ENCODE data around the gene SGF29.
"Not testable (repeated sequence)": the region's sequence is repeated elsewhere in the genome, so short reads cannot be mapped to it uniquely, and the experiment has no call there.

Gene SGF29

GRCh38 chr16:28532940-28533647, 20.6 kb upstream of the SGF29 start:
- no peak for DNase-seq (ENCODE audit: low read depth)

- DNase-seq (ENCODE audit: low read depth): no peak
Measured at GRCh38 chr16:28534542-28535373, 19.0 kb upstream of the SGF29 start.

GRCh38 chr16:28537076-28537475, 16.6 kb upstream of the SGF29 start:
- DNase-seq (ENCODE audit: low read depth): no peak

GRCh38 chr16:28537964-28538732, 15.6 kb upstream of the SGF29 start:
- DNase-seq (ENCODE audit: low read depth): no peak

GRCh38 chr16:28538733-28539596, 14.8 kb upstream of the SGF29 start, which contains the start of gene NUPR1:
TSS of gene NUPR1 (minus strand) at chr16:28538974. CDS start at chr16:28538907, 67 bp downstream.
- peak; percentile 51 for DNase-seq (ENCODE audit: low read depth)

GRCh38 chr16:28540346-28540745, 13.4 kb upstream of the SGF29 start:
- DNase-seq (ENCODE audit: low read depth): no peak

- no peak for DNase-seq (ENCODE audit: low read depth)
Measured at GRCh38 chr16:28542646-28543045, 11.1 kb upstream of the SGF29 start.

GRCh38 chr16:28543072-28543471, 10.6 kb upstream of the SGF29 start:
- no peak for DNase-seq (ENCODE audit: low read depth)

GRCh38 chr16:28544998-28545397, 8.7 kb upstream of the SGF29 start:
- no peak for DNase-seq (ENCODE audit: low read depth)

- not testable (repeated sequence) for DNase-seq (ENCODE audit: low read depth)
Measured at GRCh38 chr16:28545964-28546363, 7.8 kb upstream of the SGF29 start.

- DNase-seq (ENCODE audit: low read depth): no peak
Measured at GRCh38 chr16:28546626-28547025, 7.1 kb upstream of the SGF29 start.

- no peak for DNase-seq (ENCODE audit: low read depth)
Measured at GRCh38 chr16:28548306-28548802, 5.4 kb upstream of the SGF29 start.

- peak; percentile 57 for DNase-seq (ENCODE audit: low read depth)
Measured at GRCh38 chr16:28549301-28549899, 4.3 kb upstream of the SGF29 start.

- no peak for DNase-seq (ENCODE audit: low read depth)
Measured at GRCh38 chr16:28554634-28555423, 1.1 kb downstream of the SGF29 start.

- no peak for DNase-seq (ENCODE audit: low read depth)
Measured at GRCh38 chr16:28555561-28555960, 1.8 kb downstream of the SGF29 start.

- DNase-seq (ENCODE audit: low read depth): no peak
Measured at GRCh38 chr16:28556914-28557320, 3.2 kb downstream of the SGF29 start.

- DNase-seq (ENCODE audit: low read depth): no peak
Measured at GRCh38 chr16:28558456-28558855, 4.7 kb downstream of the SGF29 start.

GRCh38 chr16:28561557-28562187, 8.0 kb downstream of the SGF29 start:
- no peak for DNase-seq (ENCODE audit: low read depth)

- no peak for DNase-seq (ENCODE audit: low read depth)
Measured at GRCh38 chr16:28562199-28562598, 8.5 kb downstream of the SGF29 start.

- DNase-seq (ENCODE audit: low read depth): no peak
Measured at GRCh38 chr16:28563218-28563617, 9.5 kb downstream of the SGF29 start.

Measured in ELR (cell line).